ENCODE measurements around the gene UBE2D4.

Gene UBE2D4

DNA sequence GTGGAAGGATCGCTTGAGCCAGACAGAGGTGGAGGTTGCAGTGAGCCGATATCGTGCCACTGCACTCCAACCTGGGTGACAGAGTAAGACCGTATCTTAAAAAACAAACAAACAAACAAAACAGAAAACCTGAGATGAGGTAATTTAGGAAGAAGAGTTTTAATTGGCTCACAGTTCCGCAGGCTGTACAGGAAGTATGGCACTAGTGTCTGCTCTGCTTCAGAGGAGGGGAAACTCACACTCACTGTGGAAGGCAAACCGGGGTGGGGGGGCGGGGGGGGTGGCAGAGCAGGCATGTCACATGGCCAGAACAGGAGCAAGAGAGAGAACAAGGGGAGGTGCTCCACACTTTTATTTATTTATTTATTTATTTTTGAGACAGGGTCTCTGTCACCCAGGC, 5.1 kb downstream of the UBE2D4 start:
- DNase-seq (ENCODE audit: extremely low read depth, low read depth) = no peak
- TF ChIP-seq, protein P1, sequence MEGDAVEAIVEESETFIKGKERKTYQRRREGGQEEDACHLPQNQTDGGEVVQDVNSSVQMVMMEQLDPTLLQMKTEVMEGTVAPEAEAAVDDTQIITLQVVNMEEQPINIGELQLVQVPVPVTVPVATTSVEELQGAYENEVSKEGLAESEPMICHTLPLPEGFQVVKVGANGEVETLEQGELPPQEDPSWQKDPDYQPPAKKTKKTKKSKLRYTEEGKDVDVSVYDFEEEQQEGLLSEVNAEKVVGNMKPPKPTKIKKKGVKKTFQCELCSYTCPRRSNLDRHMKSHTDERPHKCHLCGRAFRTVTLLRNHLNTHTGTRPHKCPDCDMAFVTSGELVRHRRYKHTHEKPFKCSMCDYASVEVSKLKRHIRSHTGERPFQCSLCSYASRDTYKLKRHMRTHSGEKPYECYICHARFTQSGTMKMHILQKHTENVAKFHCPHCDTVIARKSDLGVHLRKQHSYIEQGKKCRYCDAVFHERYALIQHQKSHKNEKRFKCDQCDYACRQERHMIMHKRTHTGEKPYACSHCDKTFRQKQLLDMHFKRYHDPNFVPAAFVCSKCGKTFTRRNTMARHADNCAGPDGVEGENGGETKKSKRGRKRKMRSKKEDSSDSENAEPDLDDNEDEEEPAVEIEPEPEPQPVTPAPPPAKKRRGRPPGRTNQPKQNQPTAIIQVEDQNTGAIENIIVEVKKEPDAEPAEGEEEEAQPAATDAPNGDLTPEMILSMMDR (IDR thresholded peaks at IDR 0.05; ENCODE audit: low read depth, low read length, missing control alignments) = no peak
- no peak overlapping the region for H3K4me3 ChIP-seq (replicated peaks; ENCODE audit: low read depth, low read length)

DNA sequence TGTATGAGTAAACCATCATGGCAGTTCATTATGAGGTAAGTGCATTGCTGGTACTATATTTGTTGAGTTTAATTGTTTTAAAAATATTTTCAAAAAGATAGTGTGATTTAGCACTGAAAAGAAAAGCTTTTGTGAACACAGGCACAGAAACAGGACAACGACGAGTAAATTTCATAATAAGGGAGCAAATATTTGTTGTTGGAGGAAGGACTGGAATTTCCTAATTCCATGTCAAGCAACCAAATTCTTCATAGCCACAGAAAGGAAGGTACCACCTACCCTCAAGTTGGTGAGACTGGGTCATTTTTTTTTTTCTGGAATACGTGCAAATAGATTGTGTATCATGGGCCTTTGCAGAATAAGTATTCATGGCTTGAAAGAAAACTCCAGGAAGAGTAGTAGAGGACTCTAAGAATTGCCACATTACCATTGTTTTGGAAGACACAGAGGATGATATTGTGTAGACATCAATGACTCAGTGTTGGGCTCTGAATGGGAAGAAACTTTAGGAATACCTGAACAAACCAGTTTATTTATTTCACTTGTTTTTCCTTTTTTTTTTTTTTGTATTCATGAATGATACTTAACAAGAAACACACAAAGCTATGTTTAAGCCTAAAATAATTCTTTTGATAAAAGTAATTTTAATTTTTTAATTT, 7.8 kb downstream of the UBE2D4 start:
- TF ChIP-seq, protein P1 (IDR thresholded peaks at IDR 0.05; ENCODE audit: low read depth, low read length, missing control alignments) = no peak
- no peak for DNase-seq (ENCODE audit: extremely low read depth, low read depth)
- no peak overlapping the region for H3K4me3 ChIP-seq (replicated peaks; ENCODE audit: low read depth, low read length)

DNA sequence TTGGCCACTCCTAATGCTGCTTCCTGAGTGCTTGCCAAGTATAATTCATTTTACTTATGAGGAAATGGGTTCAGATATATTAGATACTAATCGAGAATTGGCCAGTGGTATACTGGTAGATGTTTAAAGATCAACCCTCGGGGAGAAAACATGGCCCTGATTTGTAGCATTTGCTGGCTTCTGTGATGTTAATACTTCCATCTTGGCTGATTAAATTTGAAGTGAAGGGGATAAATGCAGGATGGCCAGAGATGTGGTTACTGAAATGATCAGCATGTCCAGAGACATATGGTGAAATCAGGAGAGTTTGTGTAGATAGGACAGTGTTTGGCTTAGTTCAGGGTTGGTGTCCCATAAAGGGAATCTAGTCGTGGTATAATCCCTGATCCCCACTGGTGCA, 11.2 kb downstream of the UBE2D4 start:
- TF ChIP-seq, protein P1 (IDR thresholded peaks at IDR 0.05; ENCODE audit: low read depth, low read length, missing control alignments) = no peak
- H3K4me3 ChIP-seq (replicated peaks; ENCODE audit: low read depth, low read length) = no peak overlapping the region
- DNase-seq (ENCODE audit: extremely low read depth, low read depth) = no peak

DNA sequence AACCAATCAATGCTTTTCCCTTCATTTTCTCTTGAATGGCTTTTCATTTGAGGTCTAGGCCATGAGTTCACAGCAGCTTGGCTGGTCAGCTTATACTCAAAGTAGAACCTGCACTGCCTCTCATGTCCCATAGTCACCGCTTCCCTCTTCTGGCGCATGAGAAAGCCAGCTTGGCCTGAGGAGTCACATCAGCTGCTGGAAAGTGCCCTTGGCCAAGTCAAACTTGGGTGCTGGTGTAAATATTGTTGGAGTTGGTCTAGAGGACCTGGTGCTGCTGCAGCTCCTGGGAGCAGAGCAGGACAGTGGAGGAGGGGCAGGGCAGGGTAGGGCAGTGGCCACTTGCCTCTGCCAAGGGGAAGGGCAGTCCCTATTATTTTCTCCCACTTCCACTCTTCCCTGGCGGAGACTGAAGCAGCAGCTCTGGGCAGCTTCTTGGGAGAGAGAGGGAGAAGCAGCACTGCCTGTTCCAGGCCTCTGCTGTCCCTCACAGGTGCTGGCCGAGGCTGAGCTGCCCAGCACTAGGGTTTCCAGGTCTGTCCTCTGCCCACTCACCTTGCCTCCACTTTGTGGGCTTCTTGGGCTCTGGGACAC, 12.8 kb downstream of the UBE2D4 start:
- no peak overlapping the region for H3K4me3 ChIP-seq (replicated peaks; ENCODE audit: low read depth, low read length)
- DNase-seq (ENCODE audit: extremely low read depth, low read depth) = no peak

DNA sequence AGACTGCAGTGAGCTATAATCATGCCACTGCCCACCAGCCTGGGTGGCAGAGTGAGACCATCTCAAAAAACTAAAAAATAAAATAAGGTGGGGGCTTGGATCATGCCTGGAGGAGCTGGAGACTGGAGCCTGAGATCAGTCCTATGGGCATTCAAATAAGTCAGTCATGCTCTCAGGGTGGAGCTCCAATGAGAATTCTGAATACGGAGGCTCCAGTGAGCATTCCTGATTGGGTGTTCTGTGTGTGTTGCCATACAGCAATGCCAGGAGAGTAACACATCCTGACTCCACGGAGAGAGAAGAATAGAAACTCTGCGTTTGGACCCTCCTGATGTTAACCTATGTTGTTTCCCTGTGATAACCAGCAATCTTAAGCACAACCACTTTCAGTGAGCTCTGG, 16.0 kb downstream of the UBE2D4 start:
- no peak for DNase-seq (ENCODE audit: extremely low read depth, low read depth)
- TF ChIP-seq, protein P1 (IDR thresholded peaks at IDR 0.05; ENCODE audit: low read depth, low read length, missing control alignments) = no peak
- H3K4me3 ChIP-seq (replicated peaks; ENCODE audit: low read depth, low read length) = no peak overlapping the region

More for the DNA sequence above, 12.8 kb downstream of the UBE2D4 start:
- TF ChIP-seq, protein P1 (IDR thresholded peaks at IDR 0.05; ENCODE audit: low read depth, low read length, missing control alignments) = no peak

DNA sequence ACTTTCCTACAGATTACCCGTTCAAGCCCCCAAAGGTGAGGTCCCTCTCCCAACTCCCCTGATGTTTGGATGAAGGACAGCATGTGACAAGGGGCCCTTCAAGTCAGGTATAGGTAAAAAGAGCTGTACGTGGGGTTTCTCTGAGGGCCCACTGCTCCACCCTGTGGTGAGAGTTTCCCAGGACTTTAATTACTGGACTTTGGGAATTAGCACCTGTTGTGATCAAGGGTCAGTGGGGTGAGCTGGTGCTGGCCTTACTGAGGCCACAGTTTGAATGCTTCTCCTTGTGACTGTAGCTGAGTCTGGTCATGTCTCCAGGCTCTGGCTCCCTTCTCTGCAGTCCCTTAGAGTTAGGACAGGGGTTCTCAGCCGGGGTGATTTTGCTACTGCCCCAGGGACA, 16.8 kb downstream of the UBE2D4 start:
- no peak for DNase-seq (ENCODE audit: extremely low read depth, low read depth)
- TF ChIP-seq, protein P1 (IDR thresholded peaks at IDR 0.05; ENCODE audit: low read depth, low read length, missing control alignments) = no peak
- no peak overlapping the region for H3K4me3 ChIP-seq (replicated peaks; ENCODE audit: low read depth, low read length)
